IMR-90 (cell line): ENCODE results near the gene WDR43.

Source experiments
- BHLHE40 ChIP-seq: fragments of 150-350 bp; IDR thresholded peaks from 2 replicates; pipeline ENCODE4 v1.6.1; 2016; ENCODE audit warnings: mild to moderate bottlenecking, low read depth, low read length
- CEBPB ChIP-seq: IDR thresholded peaks from 2 replicates; pipeline ENCODE4 v1.6.1; 2012; ENCODE audit warnings: low read depth, low read length, improper control_type of control experiment
- CTCF ChIP-seq: conservative IDR thresholded peaks from 2 replicates; pipeline ENCODE4 v1.5.1; 2012; ENCODE audit warnings: mild to moderate bottlenecking, low read depth, low read length, improper control_type of control experiment
- ELK1 ChIP-seq: fragments of 150-350 bp; IDR thresholded peaks from 2 replicates; pipeline ENCODE4 v1.6.1; 2016; ENCODE audit warnings: low read depth, mild to moderate bottlenecking, low read length, moderate library complexity, borderline replicate concordance
- FOS ChIP-seq: fragments of 150-350 bp; IDR thresholded peaks from 2 replicates; pipeline ENCODE4 v1.6.1; 2016; ENCODE audit warnings: low read depth, low read length
- MAFK ChIP-seq: IDR thresholded peaks from 2 replicates; pipeline ENCODE4 v1.6.1; 2012; ENCODE audit warnings: low read depth, low read length, improper control_type of control experiment
- MAZ ChIP-seq: IDR thresholded peaks from 2 replicates; pipeline ENCODE4 v1.6.1; 2012; ENCODE audit warnings: low read depth, mild to moderate bottlenecking, low read length, improper control_type of control experiment, moderate library complexity, borderline replicate concordance
- MXI1 ChIP-seq: IDR thresholded peaks from 2 replicates; pipeline ENCODE4 v1.6.1; 2012; ENCODE audit warnings: low read depth, mild to moderate bottlenecking, low read length, moderate library complexity, borderline replicate concordance
- NFE2L2 ChIP-seq: fragments of 150-350 bp; IDR thresholded peaks from 2 replicates; pipeline ENCODE4 v1.6.1; 2016; ENCODE audit warnings: low read depth, mild to moderate bottlenecking, low read length
- POLR2A ChIP-seq: IDR thresholded peaks from 2 replicates; pipeline ENCODE4 v1.6.1; 2012; ENCODE audit warnings: mild to moderate bottlenecking, low read depth, low read length
- RAD21 ChIP-seq: IDR thresholded peaks from 2 replicates; pipeline ENCODE4 v1.6.1; 2012; ENCODE audit warnings: low read length, improper control_type of control experiment
- RCOR1 ChIP-seq: IDR thresholded peaks from 2 replicates; pipeline ENCODE4 v1.6.1; 2012; ENCODE audit warnings: mild to moderate bottlenecking, low read length, improper control_type of control experiment; ENCODE audit not compliant: insufficient replicate concordance
- RFX5 ChIP-seq: IDR thresholded peaks from 2 replicates; pipeline ENCODE4 v1.8.0; 2012; ENCODE audit warnings: low read depth, mild to moderate bottlenecking, low read length, moderate library complexity
- USF2 ChIP-seq: fragments of 150-350 bp; IDR thresholded peaks from 2 replicates; pipeline ENCODE4 v1.6.1; 2017; ENCODE audit warnings: mild to moderate bottlenecking, antibody characterized with exemption, low read length, low read depth

GRCh38 chr2:28952836-28953211, 58.4 kb downstream of the WDR43 start:
- no peak for TF ChIP-seq CTCF
- no peak for TF ChIP-seq RAD21
- no peak for TF ChIP-seq POLR2A
- no peak for TF ChIP-seq USF2
- no peak for TF ChIP-seq ELK1
- TF ChIP-seq MAFK: no peak
- no peak for TF ChIP-seq BHLHE40
- TF ChIP-seq RFX5: no peak
- no peak for TF ChIP-seq RCOR1
- TF ChIP-seq MXI1: no peak
- TF ChIP-seq CEBPB: no peak
- TF ChIP-seq MAZ: no peak
- TF ChIP-seq NFE2L2: no peak
- TF ChIP-seq FOS: no peak
